T-helper 1 cell treated with Interleukin-12 subunit alpha and Interleukin-12 subunit beta and Interleukin-4 antibody, amounts not matched to agents 30 μg/mL and 1 μg/mL, for 36 hours (primary cell): ENCODE measurements around the gene NAP1L1.

ENCODE experiments used
- H3K27ac Mint-ChIP-seq: one replicate; pipeline ENCODE4 v1.8.0; 2021; ENCODE audit warnings: mild to moderate bottlenecking, mixed read lengths
- H3K27me3 Mint-ChIP-seq: one replicate; pipeline ENCODE4 v1.8.0; 2021; ENCODE audit warnings: low read depth, mixed read lengths
- H3K36me3 Mint-ChIP-seq: one replicate; pipeline ENCODE4 v1.8.0; 2021; ENCODE audit warnings: low read depth, mixed read lengths
- H3K4me1 Mint-ChIP-seq: one replicate; pipeline ENCODE4 v1.8.0; 2021; ENCODE audit warnings: low read depth, mixed read lengths
- H3K4me3 Mint-ChIP-seq: one replicate; pipeline ENCODE4 v1.8.0; 2021; ENCODE audit warnings: mild to moderate bottlenecking, moderate library complexity, mixed read lengths
- H3K9me3 Mint-ChIP-seq: one replicate; pipeline ENCODE4 v1.8.0; 2021; ENCODE audit warnings: mixed read lengths

The NAP1L1 gene

DNA sequence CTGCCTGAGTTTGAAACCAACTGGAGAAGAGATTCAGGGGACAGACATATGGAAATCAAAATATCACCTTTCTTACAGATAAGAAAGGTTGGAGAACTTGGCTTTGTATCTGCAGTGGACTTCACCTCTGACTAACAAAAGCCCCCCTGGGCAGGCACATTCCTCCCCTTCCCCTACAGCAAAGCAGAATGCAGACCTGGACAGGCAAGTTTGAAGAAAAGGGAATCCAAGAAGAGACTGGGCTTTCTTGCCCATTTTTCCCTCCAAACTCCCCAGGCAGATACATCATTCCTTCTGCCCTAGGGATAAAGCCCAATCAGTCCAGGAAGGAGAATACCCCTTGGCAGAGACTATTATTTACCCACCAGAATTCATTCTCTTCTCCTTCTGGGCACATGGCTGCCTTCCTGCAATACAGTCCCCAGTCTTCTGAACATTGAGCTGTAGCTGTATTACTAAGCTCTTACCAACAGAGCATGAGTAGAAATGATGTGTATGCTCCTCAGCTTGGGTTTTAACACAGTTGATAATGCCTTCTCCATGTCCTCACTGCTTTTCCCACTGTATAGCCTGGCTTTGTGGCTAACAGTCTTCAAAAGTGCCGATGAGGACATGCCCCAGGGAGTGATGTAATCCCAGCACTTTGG is 17.4 kb upstream of the NAP1L1 start:
- Mint-ChIP-seq H3K9me3 (no peaks in the 10 kb centered on the region), H3K27ac (no peak overlapping the region), H3K4me3 (no peak overlapping the region)

DNA sequence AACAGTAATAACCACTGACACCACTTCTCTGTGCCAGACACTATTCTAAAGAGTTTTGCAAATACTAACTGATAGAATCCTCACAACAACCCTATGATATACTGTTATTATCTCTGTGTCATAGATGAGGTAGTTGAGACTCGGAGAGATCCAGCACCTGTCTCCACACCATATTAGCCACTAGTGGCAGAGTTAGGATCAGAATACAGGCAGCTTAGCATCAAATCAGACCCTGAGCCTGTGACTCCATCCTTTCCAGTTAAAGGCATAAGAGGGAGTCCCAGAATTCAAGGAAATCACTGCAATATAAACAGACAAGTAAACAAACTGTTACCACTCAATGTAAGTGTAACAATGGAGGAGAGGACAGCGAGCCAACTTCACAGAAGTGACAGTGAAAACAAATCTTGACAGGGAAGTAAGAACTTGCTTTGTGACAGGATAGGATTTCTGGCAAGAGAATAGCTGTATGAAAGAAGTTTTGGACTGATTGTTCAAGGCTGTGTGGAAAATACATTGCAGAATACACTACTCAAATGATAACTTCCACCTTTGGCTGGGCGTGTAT is 11.7 kb upstream of the NAP1L1 start:
- Mint-ChIP-seq H3K27ac (no peak overlapping the region), H3K27me3 (peaks cover 7% of the 10 kb centered on the region), H3K36me3 (no peaks in the 10 kb centered on the region), H3K9me3 (no peaks in the 10 kb centered on the region), H3K4me3 (no peak overlapping the region), H3K4me1 (no peaks in the 10 kb centered on the region)

More for the DNA sequence above, 17.4 kb upstream of the NAP1L1 start:
- Mint-ChIP-seq H3K4me1 (peaks cover 1% of the 10 kb centered on the region), H3K36me3 (no peaks in the 10 kb centered on the region), H3K27me3 (peaks cover 6% of the 10 kb centered on the region)

DNA sequence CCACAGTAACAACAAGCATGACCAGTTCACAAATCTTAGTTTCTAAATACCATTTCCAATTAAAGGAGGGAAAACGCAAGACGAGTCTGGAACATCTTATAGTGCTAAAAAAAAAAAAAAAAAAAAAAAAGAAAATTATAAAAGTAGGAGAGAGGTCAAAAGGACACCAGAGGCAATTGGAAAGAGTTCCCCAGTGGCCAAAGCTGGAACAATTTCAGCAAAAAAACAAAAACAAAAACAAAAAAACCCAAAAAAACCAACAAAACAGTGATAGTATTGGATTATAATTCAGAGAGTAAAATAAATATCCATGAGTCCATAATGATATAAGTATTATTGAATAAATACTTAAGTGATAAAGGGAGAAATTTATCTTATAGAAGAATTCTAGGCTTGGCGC is 10.3 kb upstream of the NAP1L1 start:
- no peaks in the 10 kb centered on the region for H3K9me3 Mint-ChIP-seq
- no peak overlapping the region for H3K4me3 Mint-ChIP-seq

DNA sequence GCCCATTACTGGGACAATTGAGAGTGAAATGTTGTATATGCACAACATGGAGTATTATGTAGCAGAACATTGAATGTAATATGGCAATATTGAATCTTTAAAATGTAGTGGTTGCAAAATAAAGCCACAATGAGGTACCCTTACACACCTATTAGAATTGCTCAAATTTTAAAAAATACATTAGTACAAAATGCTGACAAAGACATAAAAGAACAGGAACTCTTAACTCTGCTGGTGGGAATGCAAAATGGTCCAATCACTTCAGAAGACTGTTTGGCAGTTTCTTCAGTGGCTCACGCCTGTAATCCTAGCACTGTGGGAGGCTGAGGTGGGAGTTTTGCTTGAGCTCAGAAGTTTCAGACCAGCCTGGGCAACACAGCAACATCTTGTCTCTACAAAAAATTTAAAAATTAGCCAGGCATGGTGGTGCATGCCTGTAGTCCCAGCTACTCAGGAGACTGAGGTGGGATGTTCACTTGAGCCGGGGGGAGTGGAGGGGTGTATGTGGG is 6.8 kb upstream of the NAP1L1 start:
- H3K9me3 Mint-ChIP-seq, result no peaks in the 10 kb centered on the region
- peaks cover 7% of the 10 kb centered on the region for H3K27me3 Mint-ChIP-seq
- peaks cover 5% of the 10 kb centered on the region for H3K4me1 Mint-ChIP-seq
- peaks cover 2% of the 10 kb centered on the region for H3K36me3 Mint-ChIP-seq
- no peak overlapping the region for H3K27ac Mint-ChIP-seq
- H3K4me3 Mint-ChIP-seq, result no peak overlapping the region

More for the DNA sequence above, 10.3 kb upstream of the NAP1L1 start:
- Mint-ChIP-seq H3K4me1 (peaks cover 1% of the 10 kb centered on the region), H3K27ac (no peak overlapping the region), H3K36me3 (no peaks in the 10 kb centered on the region), H3K27me3 (peaks cover 7% of the 10 kb centered on the region)

GRCh38 chr12:76085520-76085868 is 1.0 kb upstream of the NAP1L1 start:
- Mint-ChIP-seq H3K9me3 (no peaks in the 10 kb centered on the region), H3K4me1 (peaks cover 36% of the 10 kb centered on the region), H3K27me3 (no peaks in the 10 kb centered on the region), H3K4me3 (peak overlapping the region; percentile 99), H3K27ac (peak overlapping the region; percentile 100), H3K36me3 (peaks cover 16% of the 10 kb centered on the region)

DNA sequence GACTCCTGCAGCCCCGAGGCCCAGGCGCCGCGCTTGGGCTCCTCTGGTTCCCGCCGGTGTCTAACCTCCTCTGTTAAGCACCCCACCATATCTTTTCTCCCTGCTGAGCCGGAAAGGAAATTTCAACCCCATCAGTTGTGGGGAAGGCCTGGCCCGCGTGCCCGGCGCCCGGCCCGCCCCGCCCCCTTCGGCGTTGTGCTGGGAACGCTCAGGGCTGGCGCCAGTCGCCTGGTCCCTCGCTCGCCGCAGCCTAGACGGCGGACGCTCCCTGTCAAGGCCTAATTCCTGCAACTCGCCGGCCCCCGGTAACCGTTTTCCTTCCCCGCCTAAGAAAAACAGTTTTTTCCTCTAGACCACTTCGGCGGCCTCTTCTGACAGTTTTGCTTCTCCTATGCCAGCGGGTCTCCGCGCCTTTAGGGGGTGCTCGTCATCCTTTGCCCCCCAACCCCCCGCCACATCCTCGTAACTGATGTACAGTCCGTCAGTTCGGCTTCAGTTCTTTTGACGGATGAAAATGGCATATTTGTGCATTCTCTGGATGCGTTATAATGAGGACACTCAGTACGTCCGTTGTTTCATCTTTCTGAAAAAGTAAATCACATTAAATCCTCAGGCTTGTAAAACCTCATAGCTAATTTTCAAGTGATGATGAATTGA is 506 bp upstream of the NAP1L1 start:
- peaks cover 18% of the 10 kb centered on the region for H3K36me3 Mint-ChIP-seq
- H3K27ac Mint-ChIP-seq, result peak overlapping the region; percentile 100
- peaks cover 39% of the 10 kb centered on the region for H3K4me1 Mint-ChIP-seq
- H3K27me3 Mint-ChIP-seq, result no peaks in the 10 kb centered on the region
- peak overlapping the region; percentile 99 for H3K4me3 Mint-ChIP-seq
- H3K9me3 Mint-ChIP-seq, result no peaks in the 10 kb centered on the region

GRCh38 chr12:76083246-76083903 is 1.1 kb downstream of the NAP1L1 start:
- Mint-ChIP-seq H3K27ac (peak overlapping the region; percentile 99), H3K27me3 (no peaks in the 10 kb centered on the region), H3K36me3 (peaks cover 31% of the 10 kb centered on the region), H3K4me1 (peaks cover 52% of the 10 kb centered on the region), H3K4me3 (peak overlapping the region; percentile 95), H3K9me3 (peaks cover 4% of the 10 kb centered on the region)

DNA sequence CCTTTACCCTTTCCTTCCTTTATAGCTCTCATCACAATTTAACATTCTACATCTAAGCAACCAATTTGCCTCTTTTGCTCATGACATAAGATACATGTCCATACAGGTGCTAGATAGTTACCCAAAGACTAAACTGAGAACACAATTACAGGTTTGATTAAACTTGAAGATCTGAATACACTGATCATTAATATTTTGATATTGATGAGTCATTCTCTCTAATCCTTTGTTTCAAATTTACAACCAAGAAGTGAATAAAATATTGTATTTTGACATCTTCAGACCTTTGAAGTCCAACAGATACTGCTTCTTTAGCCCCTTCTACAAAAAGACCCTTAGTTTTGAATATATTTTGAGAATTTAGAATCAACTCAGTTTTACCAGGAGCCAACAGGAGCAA is 2.6 kb downstream of the NAP1L1 start:
- Mint-ChIP-seq H3K27me3 (no peaks in the 10 kb centered on the region), H3K36me3 (peaks cover 34% of the 10 kb centered on the region), H3K9me3 (peaks cover 6% of the 10 kb centered on the region), H3K4me3 (peak overlapping the region; percentile 1), H3K27ac (peak overlapping the region; percentile 1), H3K4me1 (peaks cover 57% of the 10 kb centered on the region)

DNA sequence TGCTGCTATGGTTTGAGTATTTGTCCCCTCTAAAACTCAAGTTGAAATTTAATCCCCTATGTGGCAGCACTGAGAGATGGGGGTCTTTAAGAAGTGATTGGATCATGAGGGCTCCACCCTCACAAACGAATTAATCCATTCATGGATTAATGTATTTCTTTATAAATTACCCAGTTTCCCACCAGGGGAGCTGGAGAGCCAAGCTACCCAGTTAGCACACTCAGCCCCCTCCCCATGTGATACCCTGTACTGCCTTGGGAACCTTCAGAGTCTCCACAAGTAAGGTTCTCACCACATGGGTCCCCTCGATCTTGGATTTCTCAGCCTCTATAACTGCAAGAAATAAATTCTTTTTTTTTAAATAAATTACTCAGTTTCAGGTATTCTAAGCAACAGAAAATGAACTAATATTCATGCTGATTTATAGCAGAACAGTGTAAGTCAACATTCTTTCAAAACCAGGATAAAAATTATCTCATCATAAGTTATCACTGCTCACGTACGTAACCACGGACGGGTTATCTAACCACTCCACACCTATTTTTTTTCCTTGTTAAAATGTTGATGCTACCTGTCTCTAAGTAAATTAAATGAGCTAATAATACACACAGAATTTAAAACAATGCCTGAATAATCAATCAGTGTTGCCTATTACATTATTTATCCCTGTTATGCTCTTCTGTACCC is 3.6 kb downstream of the NAP1L1 start:
- Mint-ChIP-seq H3K27me3 (no peaks in the 10 kb centered on the region), H3K9me3 (peaks cover 6% of the 10 kb centered on the region), H3K4me3 (no peak overlapping the region), H3K4me1 (peaks cover 58% of the 10 kb centered on the region), H3K36me3 (peaks cover 35% of the 10 kb centered on the region), H3K27ac (no peak overlapping the region)

- H3K4me1 Mint-ChIP-seq, result peaks cover 56% of the 10 kb centered on the region
- H3K4me3 Mint-ChIP-seq, result no peak overlapping the region
- H3K9me3 Mint-ChIP-seq, result peaks cover 6% of the 10 kb centered on the region
- no peak overlapping the region for H3K27ac Mint-ChIP-seq
- H3K27me3 Mint-ChIP-seq, result no peaks in the 10 kb centered on the region
- peaks cover 35% of the 10 kb centered on the region for H3K36me3 Mint-ChIP-seq
Measured at GRCh38 chr12:76080017-76080728, 4.3 kb downstream of the NAP1L1 start.

GRCh38 chr12:76078748-76079147 is 5.7 kb downstream of the NAP1L1 start:
- Mint-ChIP-seq H3K4me3 (no peak overlapping the region), H3K9me3 (peaks cover 6% of the 10 kb centered on the region), H3K4me1 (peaks cover 61% of the 10 kb centered on the region), H3K27me3 (no peaks in the 10 kb centered on the region), H3K36me3 (peaks cover 33% of the 10 kb centered on the region), H3K27ac (no peak overlapping the region)

DNA sequence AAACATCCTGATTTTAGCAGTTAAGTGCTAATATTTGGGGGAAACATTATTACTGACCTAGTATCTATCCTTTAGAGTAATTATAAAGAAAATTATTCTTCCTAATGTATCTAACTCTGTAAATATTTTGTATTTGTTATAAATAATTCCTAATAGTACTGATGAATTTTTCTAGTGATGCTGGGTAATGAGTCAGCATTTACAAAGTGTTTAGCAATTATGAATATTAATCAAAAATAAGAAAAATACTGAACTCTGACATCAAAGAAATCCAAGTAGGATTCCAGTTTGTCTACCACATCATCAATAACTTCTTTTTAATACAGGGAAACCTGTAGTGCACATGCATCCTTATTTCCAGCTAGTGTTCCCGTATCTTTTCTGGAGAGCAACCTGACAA is 9.0 kb downstream of the NAP1L1 start:
- Mint-ChIP-seq H3K9me3 (peaks cover 6% of the 10 kb centered on the region), H3K27me3 (no peaks in the 10 kb centered on the region), H3K4me1 (peaks cover 53% of the 10 kb centered on the region), H3K4me3 (no peak overlapping the region), H3K36me3 (peaks cover 39% of the 10 kb centered on the region), H3K27ac (no peak overlapping the region)

DNA sequence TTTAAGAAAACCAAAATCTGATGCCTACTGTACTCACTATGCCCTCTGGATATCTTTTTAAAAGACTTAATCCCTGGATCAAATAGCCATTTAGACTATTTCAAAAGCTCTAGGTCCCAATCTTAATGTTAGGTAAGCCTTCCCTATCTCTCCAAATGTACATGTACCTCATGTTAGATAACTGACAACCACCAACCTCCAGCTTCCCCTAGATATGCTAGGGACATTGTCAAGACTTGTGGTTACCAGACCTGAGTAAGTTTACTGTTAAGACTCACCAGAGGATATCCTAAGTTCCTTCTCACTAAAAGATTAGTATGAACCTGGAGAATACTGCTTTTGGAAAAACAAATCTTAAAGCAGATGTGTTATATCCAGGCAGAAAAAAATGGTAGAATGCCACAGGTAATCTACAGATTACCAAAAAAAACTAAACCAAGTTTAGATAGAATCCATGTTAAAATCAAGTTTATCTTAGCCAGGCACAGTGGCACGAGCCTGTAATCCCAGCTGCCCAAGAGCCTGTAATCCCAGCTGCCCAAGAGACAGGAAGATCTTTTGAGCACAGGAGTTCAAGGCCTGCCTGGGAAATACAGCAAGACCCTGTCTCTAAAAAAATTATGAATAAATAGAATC is 9.7 kb downstream of the NAP1L1 start:
- Mint-ChIP-seq H3K4me1 (peaks cover 52% of the 10 kb centered on the region), H3K27ac (no peak overlapping the region), H3K9me3 (peaks cover 6% of the 10 kb centered on the region), H3K4me3 (no peak overlapping the region), H3K27me3 (no peaks in the 10 kb centered on the region), H3K36me3 (peaks cover 39% of the 10 kb centered on the region)
